OCI-LY1 (cell line): ENCODE results near the gene TFF3.

Experiments
- H2AFZ ChIP-seq: fragments of 200-600 bp; sonication (generic), shearing (Covaris generic); 2 replicates; pipeline ENCODE4 v1.6.0; 2014; ENCODE audit warnings: antibody characterized with exemption, mild to moderate bottlenecking, low read length
- H3F3A ChIP-seq: fragments of 200-600 bp; sonication (generic), shearing (Covaris generic); 2 replicates; pipeline ENCODE4 v1.6.0; 2014; ENCODE audit warnings: mild to moderate bottlenecking, antibody characterized with exemption, low read length, moderate library complexity; ENCODE audit not compliant: insufficient read depth
- H3K27ac ChIP-seq: fragments of 200-600 bp; sonication (generic); 2 replicates; pipeline ENCODE4 v1.5.1; 2014; ENCODE audit warnings: low read length, mixed run types, mild to moderate bottlenecking, low read depth; ENCODE audit not compliant: poor library complexity, severe bottlenecking
- H3K27me3 ChIP-seq: fragments of 200-600 bp; sonication (generic); 2 replicates; pipeline ENCODE4 v1.6.0; 2014; ENCODE audit warnings: antibody characterized with exemption, mild to moderate bottlenecking, low read length, moderate library complexity; ENCODE audit not compliant: insufficient read depth
- H3K36me3 ChIP-seq: fragments of 200-600 bp; sonication (generic); 2 replicates; pipeline ENCODE4 v1.6.1; 2014; ENCODE audit warnings: mild to moderate bottlenecking, antibody characterized with exemption, low read length, moderate library complexity, mixed read lengths; ENCODE audit not compliant: insufficient read depth
- H3K4me1 ChIP-seq: fragments of 200-600 bp; sonication (generic); 2 replicates; pipeline ENCODE4 v1.5.1; 2014; ENCODE audit warnings: mild to moderate bottlenecking, low read length, moderate library complexity; ENCODE audit not compliant: insufficient read depth, severe bottlenecking
- H3K4me2 ChIP-seq: fragments of 200-600 bp; sonication (generic), shearing (Covaris generic); 2 replicates; pipeline ENCODE4 v1.6.1; 2014; ENCODE audit warnings: low read length
- H3K4me3 ChIP-seq: fragments of 200-600 bp; sonication (generic); 2 replicates; pipeline ENCODE4 v1.5.1; 2014; ENCODE audit warnings: low read length, low read depth, mild to moderate bottlenecking, mixed read lengths; ENCODE audit not compliant: poor library complexity, severe bottlenecking
- H3K79me2 ChIP-seq: fragments of 200-600 bp; shearing (Covaris generic); 2 replicates; pipeline ENCODE4 v1.6.1; 2016; ENCODE audit warnings: mixed run types, low read length, mixed read lengths; ENCODE audit not compliant: insufficient read depth
- H3K9ac ChIP-seq: fragments of 200-600 bp; sonication (generic), shearing (Covaris generic); 2 replicates; pipeline ENCODE4 v1.6.1; 2014; ENCODE audit warnings: mild to moderate bottlenecking, low read length, mixed read lengths
- H3K9me2 ChIP-seq: fragments of 200-600 bp; sonication (generic), shearing (Covaris generic); 2 replicates; pipeline ENCODE4 v1.6.1; 2014; ENCODE audit warnings: low read depth, mild to moderate bottlenecking, low read length, mixed read lengths
- H3K9me3 ChIP-seq: fragments of 200-600 bp; shearing (Covaris generic); 2 replicates; pipeline ENCODE4 v1.6.1; 2014; ENCODE audit warnings: low read length, mixed read lengths
- H4K20me1 ChIP-seq: fragments of 200-600 bp; sonication (generic), shearing (Covaris generic); 2 replicates; pipeline ENCODE4 v1.6.0; 2016; ENCODE audit warnings: mild to moderate bottlenecking, low read length; ENCODE audit not compliant: insufficient read depth
- EZH2 ChIP-seq: fragments of 200-600 bp; sonication (generic), shearing (Covaris generic); IDR thresholded peaks from 2 replicates; pipeline ENCODE4 v1.8.0; 2017; ENCODE audit warnings: borderline replicate concordance, mixed run types, mild to moderate bottlenecking, antibody characterized with exemption, low read length, moderate library complexity, mixed read lengths
- TF ChIP-seq, protein P1 (sequence below): fragments of 200-600 bp; sonication (generic), shearing (Covaris generic); IDR thresholded peaks from 2 replicates; pipeline ENCODE4 v1.5.1; 2017; ENCODE audit warnings: mild to moderate bottlenecking, antibody characterized with exemption, low read length, moderate library complexity, mixed read lengths

Gene TFF3

GRCh38 chr21:42353623-42354022, 38.4 kb upstream of the TFF3 start:
- H3K9ac ChIP-seq: no peak overlapping the region
- H3K4me2 ChIP-seq: no peak overlapping the region
- no peaks in the 10 kb centered on the region for H4K20me1 ChIP-seq
- no peaks in the 10 kb centered on the region for H3K79me2 ChIP-seq
- H3K27ac ChIP-seq: no peak overlapping the region
- no peaks in the 10 kb centered on the region for H3K4me1 ChIP-seq
- H3K4me3 ChIP-seq: no peak overlapping the region
- peaks cover 5% of the 10 kb centered on the region; the same call in 1 of the 2 replicates for H3K9me3 ChIP-seq
- H3K36me3 ChIP-seq: no peaks in the 10 kb centered on the region
- no peaks in the 10 kb centered on the region for H3F3A ChIP-seq
- H3K27me3 ChIP-seq: peaks cover 25% of the 10 kb centered on the region; the same call in 1 of the 2 replicates
- TF ChIP-seq, protein P1, sequence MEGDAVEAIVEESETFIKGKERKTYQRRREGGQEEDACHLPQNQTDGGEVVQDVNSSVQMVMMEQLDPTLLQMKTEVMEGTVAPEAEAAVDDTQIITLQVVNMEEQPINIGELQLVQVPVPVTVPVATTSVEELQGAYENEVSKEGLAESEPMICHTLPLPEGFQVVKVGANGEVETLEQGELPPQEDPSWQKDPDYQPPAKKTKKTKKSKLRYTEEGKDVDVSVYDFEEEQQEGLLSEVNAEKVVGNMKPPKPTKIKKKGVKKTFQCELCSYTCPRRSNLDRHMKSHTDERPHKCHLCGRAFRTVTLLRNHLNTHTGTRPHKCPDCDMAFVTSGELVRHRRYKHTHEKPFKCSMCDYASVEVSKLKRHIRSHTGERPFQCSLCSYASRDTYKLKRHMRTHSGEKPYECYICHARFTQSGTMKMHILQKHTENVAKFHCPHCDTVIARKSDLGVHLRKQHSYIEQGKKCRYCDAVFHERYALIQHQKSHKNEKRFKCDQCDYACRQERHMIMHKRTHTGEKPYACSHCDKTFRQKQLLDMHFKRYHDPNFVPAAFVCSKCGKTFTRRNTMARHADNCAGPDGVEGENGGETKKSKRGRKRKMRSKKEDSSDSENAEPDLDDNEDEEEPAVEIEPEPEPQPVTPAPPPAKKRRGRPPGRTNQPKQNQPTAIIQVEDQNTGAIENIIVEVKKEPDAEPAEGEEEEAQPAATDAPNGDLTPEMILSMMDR: no peak
- no peak for TF ChIP-seq EZH2
- no peaks in the 10 kb centered on the region for H3K9me2 ChIP-seq
- H2AFZ ChIP-seq: no peak overlapping the region

- Histone ChIP-seq H2AFZ (no peak overlapping the region), H3K36me3 (no peaks in the 10 kb centered on the region), H3K4me2 (no peak overlapping the region), H3K4me1 (no peaks in the 10 kb centered on the region), H3F3A (no peaks in the 10 kb centered on the region), H4K20me1 (no peaks in the 10 kb centered on the region), H3K9ac (no peak overlapping the region), H3K9me3 (peaks cover 5% of the 10 kb centered on the region; the same call in 1 of the 2 replicates), H3K27me3 (peaks cover 22% of the 10 kb centered on the region; the same call in 1 of the 2 replicates), H3K27ac (no peak overlapping the region), H3K4me3 (no peak overlapping the region), H3K79me2 (no peaks in the 10 kb centered on the region), H3K9me2 (no peaks in the 10 kb centered on the region)
- no peak for TF ChIP-seq EZH2
- TF ChIP-seq, protein P1: no peak
Measured at GRCh38 chr21:42352441-42353095, 37.4 kb upstream of the TFF3 start.

DNA sequence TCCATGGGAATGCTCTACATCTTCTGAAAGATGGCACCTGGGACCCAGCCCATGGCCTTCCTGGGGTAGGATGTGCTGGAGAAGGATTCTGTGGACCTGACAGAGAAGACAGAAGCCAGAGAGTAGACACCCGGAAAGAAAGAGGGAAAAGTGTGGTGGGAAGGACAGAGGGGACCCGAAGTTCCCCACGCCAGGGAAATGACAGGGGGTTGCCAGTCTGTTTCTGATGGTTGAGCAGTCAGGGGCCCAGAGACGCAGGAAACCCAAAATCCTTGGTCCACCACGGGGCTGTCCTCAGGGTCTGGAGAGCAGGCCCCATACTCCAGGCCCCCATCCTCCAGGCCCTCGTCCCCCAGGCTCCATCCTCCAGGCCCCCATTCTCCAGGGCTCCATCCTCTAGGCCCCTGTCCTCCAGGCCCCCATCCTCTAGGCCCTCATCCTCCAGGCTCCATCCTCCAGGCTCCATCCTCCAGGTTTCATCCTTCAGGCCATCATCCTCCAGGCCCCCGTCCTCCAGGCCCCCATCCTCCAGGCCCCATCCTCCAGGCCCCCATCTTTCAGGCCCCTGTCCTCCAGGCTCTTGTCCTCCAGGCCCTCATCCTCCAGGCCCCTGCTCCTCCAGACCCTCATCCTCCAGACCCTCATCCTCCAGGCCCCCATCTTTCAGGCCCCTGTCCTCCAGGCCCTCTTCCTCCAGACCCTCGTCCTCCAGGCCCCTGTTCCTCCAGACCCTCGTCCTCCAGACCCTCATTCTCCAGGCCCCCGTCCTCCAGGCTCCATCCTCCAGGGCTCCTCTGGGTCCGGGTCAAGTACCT, 36.6 kb upstream of the TFF3 start:
- Histone ChIP-seq H3K4me1 (no peaks in the 10 kb centered on the region), H3K79me2 (no peaks in the 10 kb centered on the region), H3K27me3 (peaks cover 26% of the 10 kb centered on the region; the same call in 1 of the 2 replicates), H2AFZ (no peak overlapping the region), H3K4me3 (no peak overlapping the region), H3F3A (no peaks in the 10 kb centered on the region), H3K27ac (no peak overlapping the region), H4K20me1 (no peaks in the 10 kb centered on the region), H3K9ac (no peak overlapping the region), H3K4me2 (no peak overlapping the region), H3K9me3 (peaks cover 5% of the 10 kb centered on the region; the same call in 1 of the 2 replicates), H3K36me3 (no peaks in the 10 kb centered on the region), H3K9me2 (no peaks in the 10 kb centered on the region)
- no peak for TF ChIP-seq EZH2
- TF ChIP-seq, protein P1: no peak
